A549 (cell line): ENCODE data around the gene USO1.

Experiments used
- BHLHE40 ChIP-seq: IDR thresholded peaks from 2 replicates; pipeline ENCODE4 v1.6.1; 2012; ENCODE audit warnings: low read depth, low read length, inconsistent platforms
- CEBPB ChIP-seq, 2 experiments: fragments of >200 bp in 1 of 2; sonication (Bioruptor Twin) in 1 of 2; formaldehyde crosslinking in 1 of 2; IDR thresholded peaks; 2 replicates each; pipeline ENCODE4 v1.6.1; 2012 to 2016
- CTCF ChIP-seq: fragments of >200 bp; sonication (Bioruptor Twin); formaldehyde crosslinking; IDR thresholded peaks from 3 replicates; pipeline ENCODE4 v1.5.1; 2016
- EHMT2 ChIP-seq: fragments of 200-600 bp; sonication (generic); IDR thresholded peaks from 2 replicates; pipeline ENCODE4 v1.6.1; 2016; ENCODE audit warnings: antibody characterized with exemption, low read depth, mild to moderate bottlenecking, moderate library complexity
- EP300 ChIP-seq, 2 experiments: fragments of >200 bp; sonication (Bioruptor Twin); formaldehyde crosslinking; IDR thresholded peaks; 2 replicates in 1 of 2; 3 replicates in 1 of 2; pipeline ENCODE4 v1.6.1; 2016 to 2017
- PBX3 ChIP-seq: IDR thresholded peaks from 2 replicates; pipeline ENCODE4 v1.6.1; 2012
- POLR2A ChIP-seq: IDR thresholded peaks from 2 replicates; pipeline ENCODE4 v1.6.1; 2012; ENCODE audit warnings: mild to moderate bottlenecking, low read length
- POLR2AphosphoS2 ChIP-seq: conservative IDR thresholded peaks from 2 replicates; pipeline ENCODE4 v1.6.1; 2012; ENCODE audit warnings: low read length, improper control_type of control experiment, inconsistent platforms
- RFX5 ChIP-seq: fragments of 450-650 bp; IDR thresholded peaks from 2 replicates; pipeline ENCODE4 v1.7.1; 2014; ENCODE audit warnings: antibody characterized with exemption, mild to moderate bottlenecking, moderate library complexity

GRCh38 chr4:75786526-75786925 lies 62.1 kb downstream of the USO1 start:
- TF ChIP-seq BHLHE40 (no peak), POLR2AphosphoS2 (no peak), CTCF (no peak), POLR2A (no peak), CEBPB (IDR thresholded peaks at IDR 0.05) (no peak), RFX5 (no peak), EP300 (IDR thresholded peaks at IDR 0.05) (no peak), PBX3 (no peak), EHMT2 (no peak)
